T-helper 2 cell treated with Interferon-gamma antibody and Interleukin-4, amounts not matched to agents 100 ng/mL and 5 ng/mL, for 36 hours (primary cell): ENCODE measurements around the gene ANK3. TPM values are rescaled to one million over a fixed set of nuclear protein-coding genes. Genes with fewer than 3 reads are reported as not detected.

Experiments
- intact Hi-C: fragments of 100-400 bp; cut with micrococcal nuclease; formaldehyde crosslinking; loops from one replicate; pipeline ENCODE4 v1.15.1; 2023
- total RNA-seq: library from RNA; stranded (reverse); gene quantifications from 2 replicates; pipeline ENCODE4 v1.2.3, GENCODE V29; 2022

Gene ANK3
- total RNA-seq, 1 donor from 2014 or later = 14.7 TPM

DNA sequence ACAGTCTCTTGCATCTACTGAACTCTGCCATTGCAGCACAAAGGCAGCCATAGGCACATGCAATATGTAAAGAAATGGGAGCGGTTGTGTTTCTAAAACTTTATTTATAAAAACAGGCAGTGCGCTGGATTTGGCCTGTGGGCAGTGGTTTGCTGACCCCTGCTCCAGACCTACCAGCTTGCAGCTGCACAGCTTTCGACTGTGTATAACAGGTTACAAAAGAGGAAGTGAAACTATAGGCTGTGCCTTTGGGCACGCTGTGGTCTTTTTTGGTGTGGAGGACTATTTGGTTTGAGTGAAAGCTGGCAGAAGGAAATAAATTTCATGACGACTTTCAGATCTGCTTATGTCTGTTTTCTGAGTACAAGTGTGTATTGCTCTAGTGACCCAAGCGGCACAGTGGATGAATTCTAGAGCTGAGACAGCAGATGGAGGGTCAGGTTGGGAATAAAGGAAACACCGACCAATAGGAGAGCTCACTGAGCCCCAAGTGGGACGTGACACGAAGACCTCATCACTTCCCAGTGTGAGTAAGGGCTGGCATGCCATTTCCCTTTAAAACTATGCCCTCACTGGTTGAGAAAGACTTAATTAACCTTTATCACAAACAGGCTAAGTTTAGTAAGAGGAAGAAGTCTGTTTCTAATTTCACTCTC lies 152.7 kb downstream of the ANK3 start:
- intact Hi-C loops = loop anchor here (2.0 to 10.0 kb wide), 3 partner anchors 122 to 540 kb away; partner anchors contain the start of gene CDK1

DNA sequence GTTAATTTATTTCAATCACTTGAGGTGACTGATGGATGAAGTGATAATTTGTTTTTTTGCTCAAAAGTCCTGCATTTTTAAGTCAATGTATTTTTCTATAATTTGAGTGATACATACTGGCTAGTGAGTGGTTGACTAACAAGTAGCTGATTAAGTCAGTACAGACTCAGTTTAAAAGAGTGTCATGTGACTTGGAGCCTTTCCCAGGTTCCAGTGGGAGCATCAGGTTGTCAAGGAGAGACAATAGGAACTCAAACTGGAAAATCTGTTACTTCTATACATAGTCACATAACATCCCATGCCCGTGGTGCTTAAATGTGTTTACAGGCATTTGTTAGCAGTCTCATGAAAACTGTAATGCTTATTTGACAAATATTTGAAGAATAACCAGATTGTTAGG lies 154.7 kb downstream of the ANK3 start:
- intact Hi-C loops = loop anchor here (5.0 to 10.0 kb wide), 2 partner anchors 120 to 542 kb away; partner anchors contain the start of gene CDK1

DNA sequence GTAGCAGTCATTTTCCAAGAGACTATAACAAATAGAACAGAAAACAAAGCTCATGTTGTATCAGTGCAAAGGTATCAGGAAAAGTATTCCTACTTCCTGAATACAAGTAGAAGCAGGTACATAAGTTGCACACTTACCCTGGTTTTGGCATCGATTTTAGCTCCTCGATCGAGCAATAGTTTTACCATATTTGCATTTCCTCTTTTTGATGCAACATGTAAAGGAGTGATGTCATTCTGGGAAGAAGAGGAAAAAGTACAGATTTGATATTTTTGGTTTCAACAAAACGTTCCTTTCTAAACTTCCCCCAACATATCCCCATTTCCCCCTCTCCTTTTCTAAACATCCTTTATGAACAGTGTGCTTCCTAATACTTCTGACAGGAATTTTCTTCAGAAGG lies 155.1 kb downstream of the ANK3 start:
- intact Hi-C loops = loop anchor here (10.0 kb wide), 1 partner anchor 120 kb away; no protein-coding TSS in a partner anchor

DNA sequence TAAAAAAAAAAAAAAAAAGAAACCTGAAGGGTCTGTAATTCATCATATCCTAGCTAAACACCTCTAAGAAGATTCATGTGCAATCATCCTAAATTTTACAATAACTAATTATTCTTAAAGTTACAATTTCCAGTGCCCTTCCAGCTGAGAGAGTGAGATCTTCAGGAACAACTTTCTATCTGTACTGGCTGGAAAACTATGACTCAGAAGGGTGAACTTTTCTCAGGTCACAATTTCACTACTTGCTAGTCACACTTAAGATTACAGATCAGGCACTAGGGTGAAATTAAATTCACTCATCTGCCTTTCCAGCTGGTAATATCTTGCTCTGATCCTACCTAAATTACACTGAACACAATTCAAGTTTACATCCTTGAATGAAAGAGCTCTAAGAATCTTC lies 158.8 kb downstream of the ANK3 start:
- intact Hi-C loops = loop anchor here (10.0 kb wide), 1 partner anchor 116 kb away; no protein-coding TSS in a partner anchor

DNA sequence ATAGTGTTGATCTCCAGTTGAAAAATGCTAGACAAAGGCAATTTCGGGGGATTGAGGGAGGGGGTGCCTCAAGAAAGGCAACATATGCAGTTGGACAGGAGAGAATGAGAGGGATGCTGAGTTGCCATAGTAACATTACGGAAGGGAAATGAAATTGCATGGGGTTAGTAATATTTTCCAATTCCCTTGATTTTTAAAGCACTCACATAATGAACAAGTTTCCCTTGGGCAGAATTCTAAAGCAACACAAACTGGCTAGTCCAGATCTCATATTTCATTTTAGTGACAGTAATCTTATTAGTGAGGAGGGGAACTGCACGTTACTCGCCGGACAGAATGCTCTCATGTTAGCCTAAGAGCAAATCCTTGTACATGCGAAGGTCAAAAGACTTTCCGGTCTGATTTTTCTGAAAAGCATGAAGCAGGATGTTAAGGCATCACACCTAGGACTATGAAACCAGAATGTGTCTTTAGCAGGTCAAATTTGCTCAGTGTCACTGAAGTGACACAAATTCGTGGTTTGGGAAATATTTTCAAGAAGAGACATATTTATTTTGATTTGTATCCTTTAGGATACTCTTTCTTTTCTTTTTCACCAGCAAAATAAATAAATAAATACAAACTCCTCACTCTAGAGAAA lies 165.5 kb downstream of the ANK3 start:
- intact Hi-C loops = no loop called here

DNA sequence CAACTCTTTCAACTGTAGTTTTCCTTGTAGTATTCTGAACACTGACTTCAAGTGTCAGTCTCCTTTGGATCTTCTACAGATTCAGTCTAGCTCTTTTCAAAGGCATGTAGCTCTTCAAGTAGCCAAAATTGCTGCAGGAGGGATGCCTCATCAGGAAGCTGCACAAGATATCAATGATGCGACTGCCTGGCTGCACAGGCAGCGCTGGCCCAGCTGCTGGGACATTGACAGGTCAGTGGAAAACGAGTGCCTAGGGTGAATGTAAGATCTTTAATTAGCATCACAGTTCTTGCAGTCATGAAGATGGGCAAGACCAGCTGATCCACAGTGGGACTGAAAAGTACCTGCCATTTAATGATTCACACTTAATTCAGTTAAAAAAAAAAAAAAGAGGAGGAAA lies 167.6 kb downstream of the ANK3 start:
- intact Hi-C loops = no loop called here

DNA sequence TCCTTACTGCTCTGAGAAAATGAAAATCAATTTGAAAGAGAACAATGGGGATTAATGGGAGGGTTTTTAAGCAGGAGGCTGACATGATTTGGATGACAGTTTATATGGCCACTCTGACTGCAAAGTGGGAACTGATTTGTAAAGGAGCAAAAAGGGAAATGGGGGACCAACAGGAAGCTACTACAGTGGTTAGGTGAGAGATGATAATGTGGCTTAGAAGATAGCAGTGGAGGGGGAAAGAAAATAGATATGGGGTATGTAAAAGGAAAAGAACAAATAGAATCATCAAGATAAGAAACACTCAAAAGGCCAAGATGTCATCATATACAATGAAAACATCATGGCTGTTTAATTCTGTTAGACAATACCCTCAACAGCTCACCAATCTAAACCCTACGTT lies 177.5 kb downstream of the ANK3 start:
- intact Hi-C loops = no loop called here

DNA sequence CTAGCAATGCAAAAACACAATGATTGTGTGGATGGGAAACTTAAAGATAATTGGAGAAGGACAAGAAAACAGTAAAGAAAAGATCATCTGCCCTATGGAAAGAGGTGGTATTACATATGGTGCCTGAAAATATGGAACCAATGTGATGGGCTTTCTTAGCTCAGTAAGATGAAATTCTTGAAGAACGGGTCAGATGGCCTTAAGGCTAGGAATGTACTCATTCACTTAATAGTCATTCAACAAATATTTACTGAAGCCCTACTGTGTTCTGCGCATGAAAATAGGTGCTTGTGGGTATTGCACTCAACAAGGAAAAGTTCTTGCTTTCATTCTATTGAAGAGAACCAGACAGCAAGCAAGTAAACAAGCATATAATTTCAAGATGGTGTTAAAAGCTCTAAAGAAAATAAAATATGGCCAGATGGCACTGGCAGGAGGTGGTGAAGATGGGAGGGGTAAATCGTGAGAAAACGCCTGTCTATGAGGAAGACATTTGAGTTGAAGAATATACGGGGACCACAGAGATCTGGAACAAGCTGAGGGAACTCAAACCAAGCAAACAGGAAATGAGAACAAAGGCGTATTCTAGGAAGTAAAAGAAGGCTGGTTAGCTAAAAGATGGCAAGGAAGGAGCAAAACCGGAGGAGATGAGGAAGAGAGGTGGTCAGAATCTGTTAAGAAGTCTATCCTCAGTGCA lies 179.7 kb downstream of the ANK3 start:
- intact Hi-C loops = loop anchor here (5.0 kb wide), 1 partner anchor 583 kb away; no protein-coding TSS in a partner anchor

DNA sequence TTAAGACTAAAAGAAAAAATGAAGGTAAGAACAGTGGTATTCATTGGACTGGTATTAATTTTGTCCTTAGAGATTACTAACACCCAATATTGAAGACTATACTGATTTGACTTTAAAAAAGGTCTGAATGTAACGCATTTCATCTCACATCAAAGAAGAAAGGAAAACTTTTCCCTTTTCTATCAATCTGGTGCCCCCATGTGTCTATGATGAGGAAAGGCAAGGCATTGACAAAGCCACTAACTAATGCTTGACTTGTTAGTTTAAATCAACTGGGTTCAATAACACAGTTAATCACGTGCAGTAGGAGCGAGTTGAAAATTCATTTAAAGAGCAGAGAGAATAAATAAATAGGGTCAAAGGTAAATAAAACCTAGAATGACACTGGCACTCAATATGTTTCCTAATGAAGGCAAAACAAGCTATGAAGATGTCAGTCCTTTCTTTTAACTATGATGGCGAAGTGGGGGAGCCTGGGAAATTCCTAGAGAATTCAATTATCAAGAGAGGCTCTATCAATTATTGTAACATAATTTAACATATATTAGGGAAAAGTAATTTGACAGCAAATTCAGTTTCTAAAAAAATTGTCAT lies 180.9 kb downstream of the ANK3 start:
- intact Hi-C loops = loop anchor here (1.0 to 5.0 kb wide), 3 partner anchors 94 to 581 kb away; no protein-coding TSS in a partner anchor

DNA sequence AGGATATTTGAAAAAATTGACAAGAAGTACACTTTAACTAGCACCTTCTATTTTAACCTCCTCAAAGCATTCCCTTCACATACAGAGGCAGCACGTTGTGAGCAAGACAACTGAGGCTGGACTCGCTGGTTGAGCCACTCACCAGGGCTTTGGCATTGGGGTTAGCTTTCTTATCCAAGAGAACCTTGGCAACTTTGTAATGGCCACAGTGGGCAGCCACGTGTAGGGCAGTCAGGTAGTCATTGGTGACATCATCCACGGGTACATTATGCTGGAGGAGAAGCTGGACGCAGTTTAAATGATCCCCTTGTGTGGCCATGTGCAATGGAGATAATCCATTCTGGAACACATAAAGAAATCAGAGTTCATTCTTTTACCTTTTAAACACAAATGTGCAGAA lies 181.8 kb downstream of the ANK3 start:
- intact Hi-C loops = loop anchor here (1.0 to 5.0 kb wide), 3 partner anchors 94 to 581 kb away; no protein-coding TSS in a partner anchor

DNA sequence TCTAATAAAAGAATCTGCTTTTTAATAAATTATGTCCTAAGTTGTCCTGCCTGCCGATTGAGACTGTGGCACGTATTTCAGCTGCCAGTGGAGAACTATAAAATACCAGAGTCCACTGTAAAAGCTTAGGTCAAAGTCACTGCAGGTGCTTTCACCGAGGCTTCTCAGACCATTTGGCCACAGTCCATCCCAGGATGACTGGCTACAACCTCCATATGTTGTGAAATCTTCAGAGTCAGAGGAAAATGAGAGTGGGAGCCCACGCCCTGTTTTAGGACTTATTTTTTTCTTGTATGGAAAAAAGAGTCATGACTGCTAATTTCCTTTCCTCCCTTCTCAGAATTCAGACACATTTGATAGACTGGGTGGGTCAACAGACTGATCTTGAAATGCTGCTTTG lies 182.9 kb downstream of the ANK3 start:
- intact Hi-C loops = loop anchor here (5.0 kb wide), 1 partner anchor 579 kb away; no protein-coding TSS in a partner anchor

DNA sequence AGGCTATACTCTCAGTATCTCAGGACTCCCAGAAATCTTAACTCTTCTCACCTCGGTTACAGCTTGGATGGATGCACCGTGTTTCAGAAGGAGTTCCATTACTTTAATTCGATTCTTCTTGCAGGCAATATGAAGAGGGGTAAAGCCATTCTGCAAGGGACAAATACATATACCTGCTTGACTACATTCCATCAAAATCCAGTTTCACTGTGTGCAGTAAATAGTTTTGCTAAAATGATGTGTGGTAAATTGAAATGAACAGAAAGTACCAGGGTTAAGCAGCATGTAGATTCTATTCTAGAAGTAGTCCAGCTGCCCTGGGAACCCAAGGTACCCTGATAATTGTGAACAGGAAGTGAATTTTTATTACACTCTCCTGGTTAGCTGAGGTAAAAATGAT lies 183.9 kb downstream of the ANK3 start:
- intact Hi-C loops = loop anchor here (5.0 kb wide), 1 partner anchor 578 kb away; no protein-coding TSS in a partner anchor

DNA sequence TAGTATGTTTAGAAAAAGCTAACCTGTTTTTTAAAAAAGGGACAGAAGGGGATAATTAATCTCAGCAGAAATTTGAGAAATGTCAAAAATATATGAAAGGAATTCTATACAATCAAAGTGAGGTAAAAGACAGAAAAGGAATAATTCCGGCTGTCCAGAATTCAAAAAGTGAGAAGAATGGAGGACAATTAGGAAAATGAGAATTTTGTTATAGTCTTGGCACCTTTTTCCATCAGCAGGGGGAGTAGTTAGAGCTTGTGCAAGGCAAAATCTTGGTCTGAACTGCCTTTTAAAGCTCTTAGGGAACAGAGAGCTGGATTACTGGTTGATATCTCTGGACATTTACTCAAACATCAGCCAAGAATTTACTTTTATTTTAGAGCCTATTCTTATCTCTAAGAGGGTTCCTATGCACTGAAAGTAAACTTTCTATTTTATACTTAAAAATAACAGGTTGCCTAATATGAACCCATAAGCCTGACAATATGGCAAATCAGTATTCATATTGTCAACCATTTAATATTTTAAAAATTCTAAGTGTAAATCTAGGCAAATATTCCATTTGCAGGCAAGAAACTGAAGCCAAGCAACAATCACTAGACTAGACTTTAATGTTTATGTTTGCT lies 185.6 kb downstream of the ANK3 start:
- intact Hi-C loops = loop anchor here (1.0 to 5.0 kb wide), 2 partner anchors 230 to 443 kb away; no protein-coding TSS in a partner anchor

DNA sequence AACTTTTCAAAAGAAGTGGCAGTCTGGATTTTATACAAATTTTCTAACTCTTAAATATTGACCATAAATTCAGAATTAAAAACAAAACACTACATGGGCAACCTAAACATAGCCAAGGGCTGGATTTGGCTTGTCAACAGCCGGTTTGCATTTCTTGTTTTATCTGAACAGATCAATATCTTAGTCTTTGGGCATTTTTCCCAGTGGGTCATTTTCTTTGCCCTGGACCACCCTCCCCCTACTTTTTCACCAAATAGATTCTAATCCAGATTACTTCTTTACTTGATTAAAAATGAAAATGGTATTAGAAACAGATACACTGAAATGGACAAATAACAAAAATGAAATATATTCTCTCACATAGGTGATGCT lies 189.0 kb downstream of the ANK3 start:
- intact Hi-C loops = loop anchor here (5.0 kb wide), 1 partner anchor 447 kb away; no protein-coding TSS in a partner anchor

DNA sequence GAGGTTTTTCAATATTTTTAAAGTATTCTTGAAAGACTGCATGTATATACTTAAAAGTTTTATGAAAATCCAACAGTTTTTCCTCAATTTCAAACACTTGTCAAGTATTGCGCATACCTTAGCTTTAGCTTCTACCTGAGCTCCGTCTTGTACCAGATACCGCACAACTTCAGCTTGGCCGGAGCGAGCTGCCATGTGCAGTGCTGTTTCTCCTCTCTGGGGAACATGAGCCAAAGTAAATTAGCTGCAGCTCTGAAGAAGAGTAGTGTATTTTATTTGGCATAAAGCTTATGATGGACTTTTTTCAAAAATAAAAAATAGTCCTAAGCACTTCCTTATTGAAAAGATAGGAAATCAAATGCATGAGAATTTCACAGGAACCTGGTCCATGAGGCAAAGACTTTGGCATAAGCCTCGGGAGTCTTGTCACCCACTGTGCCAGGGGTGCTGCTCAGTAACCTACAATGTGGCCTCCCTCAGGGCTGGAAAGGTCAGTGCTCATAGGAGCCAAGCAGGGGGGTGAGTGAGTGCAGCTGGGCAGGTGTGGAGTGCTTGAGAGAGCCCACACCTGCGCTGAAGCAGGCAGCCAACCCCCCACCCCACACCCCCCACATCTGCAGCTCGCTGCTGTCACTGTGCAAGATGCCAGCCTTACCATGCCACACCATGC lies 189.5 kb downstream of the ANK3 start:
- intact Hi-C loops = loop anchor here (5.0 kb wide), 1 partner anchor 447 kb away; no protein-coding TSS in a partner anchor

DNA sequence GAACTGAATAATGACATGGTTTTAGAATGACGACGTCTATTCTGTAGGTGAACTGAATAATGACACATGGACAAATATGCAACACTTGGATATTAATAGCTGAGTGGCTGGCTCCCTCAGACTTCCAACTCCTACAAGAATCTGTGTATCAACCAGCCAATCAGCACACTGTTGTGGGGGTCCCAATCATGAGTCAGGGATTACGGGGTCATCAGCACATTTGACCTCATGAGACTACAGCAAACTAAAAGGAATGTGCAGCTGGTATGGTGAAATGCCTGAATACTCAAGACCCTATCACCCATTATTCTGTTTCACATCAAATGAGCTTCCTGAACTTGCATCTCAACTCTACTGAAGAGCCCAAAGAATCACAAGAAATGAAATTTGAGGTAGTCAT lies 192.5 kb downstream of the ANK3 start:
- intact Hi-C loops = no loop called here

DNA sequence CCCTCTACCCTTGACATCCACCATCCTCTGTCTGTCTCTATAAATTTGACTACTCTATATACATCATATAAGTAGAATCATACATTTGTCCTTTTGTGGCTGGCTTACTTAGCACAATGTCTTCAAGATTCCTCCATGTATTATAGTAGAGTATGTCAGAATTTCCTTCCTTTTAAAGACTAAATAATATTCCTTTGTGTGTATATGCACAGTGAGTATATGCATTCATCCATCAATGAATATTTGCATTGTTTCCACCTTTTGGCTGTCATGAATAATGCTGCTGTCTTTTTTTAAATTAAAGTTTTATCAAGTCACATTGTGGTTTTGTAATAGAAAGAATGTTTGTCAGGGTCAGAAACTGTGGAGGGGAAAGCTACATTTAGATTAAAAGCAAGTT lies 195.3 kb downstream of the ANK3 start:
- intact Hi-C loops = no loop called here

DNA sequence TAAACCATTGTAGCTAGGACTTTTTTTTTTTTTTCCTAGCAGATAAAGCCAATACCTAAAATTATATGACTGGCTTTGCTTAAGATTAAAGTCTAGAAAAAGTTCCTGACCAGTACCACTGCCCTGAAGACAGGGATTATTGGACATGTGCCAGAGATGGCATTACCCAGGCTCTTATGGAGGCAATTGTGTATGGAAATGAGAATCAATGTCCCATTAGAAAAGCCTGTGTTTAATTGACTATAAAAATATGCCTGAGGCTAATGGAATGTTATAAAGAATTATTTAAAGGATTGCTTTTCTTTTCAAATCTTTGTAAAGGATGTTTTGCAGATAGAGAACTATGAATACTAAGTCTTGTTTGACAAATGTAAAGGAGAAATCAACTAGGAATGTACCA lies 196.7 kb downstream of the ANK3 start:
- intact Hi-C loops = no loop called here

DNA sequence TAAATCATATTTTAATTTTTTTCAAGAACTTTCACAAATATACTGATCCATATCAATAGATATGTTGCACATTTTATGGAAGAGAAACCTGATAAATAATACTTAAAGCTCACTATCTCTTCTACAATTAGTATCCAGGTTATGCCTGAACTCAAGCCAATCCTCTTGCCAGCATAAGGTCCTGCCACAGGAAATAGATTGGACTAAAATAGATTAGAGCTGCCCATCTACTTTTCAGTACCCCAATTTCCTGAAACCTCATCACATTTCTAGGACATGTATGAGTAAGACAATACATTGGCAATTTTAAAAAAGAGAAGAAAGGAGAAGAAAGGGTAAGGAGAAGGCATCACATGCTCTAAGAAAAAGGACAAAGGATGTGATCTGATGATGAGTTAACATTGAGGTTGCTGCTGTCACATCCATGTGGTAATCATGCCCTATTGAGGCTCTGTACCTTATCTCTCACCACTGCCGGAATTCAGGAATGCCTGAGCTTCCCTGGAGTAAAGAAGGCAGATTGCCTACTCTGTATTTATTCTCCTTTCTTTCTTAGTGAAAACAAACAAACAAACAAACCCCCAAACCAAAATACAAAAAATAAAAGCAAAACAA lies 199.7 kb downstream of the ANK3 start:
- intact Hi-C loops = no loop called here

DNA sequence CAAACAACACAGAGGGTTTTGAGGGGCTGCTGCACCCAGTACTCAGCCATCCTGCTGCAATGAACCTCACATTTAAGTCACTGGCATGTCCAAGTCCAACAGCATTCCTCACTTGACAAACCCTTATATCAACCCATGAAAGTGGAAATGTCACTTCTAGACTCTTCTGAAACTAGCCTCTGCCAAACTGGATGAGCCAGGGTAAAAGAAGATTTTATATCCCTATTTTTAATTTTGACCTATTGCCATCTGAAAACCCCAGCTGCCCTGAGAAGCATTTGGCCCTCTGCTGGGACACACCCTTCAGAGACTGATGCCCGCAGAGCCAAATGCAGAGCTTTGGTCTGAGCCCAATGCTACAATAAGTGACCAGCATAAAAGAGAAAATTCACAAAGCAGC lies 201.1 kb downstream of the ANK3 start:
- intact Hi-C loops = no loop called here
